Sigmoid colon (tissue), 7 donors: Measurements from ENCODE around the gene FAM110D. TPM values are rescaled to one million over a fixed set of nuclear protein-coding genes. Genes with fewer than 3 reads are reported as not detected.

Experiments
- DNase-seq: peaks from one replicate; pipeline ENCODE4 v3.0.0-alpha.2; 2019
- H3K27ac ChIP-seq, 4 donors: fragments of 200-600 bp; sonication (generic); one replicate each; pipeline ENCODE4 v1.5.1; 2016 to 2019; ENCODE audit warnings: mild to moderate bottlenecking in 1 of 4
- H3K27me3 ChIP-seq, 3 donors: fragments of 200-600 bp; sonication (generic); one replicate each; pipeline ENCODE4 v1.5.1; 2019; ENCODE audit warnings: mild to moderate bottlenecking in 1 of 3
- H3K36me3 ChIP-seq, 4 donors: fragments of 200-600 bp; sonication (generic); one replicate each; pipeline ENCODE4 v1.5.1; 2016 to 2019
- H3K4me1 ChIP-seq, 4 donors: fragments of 200-600 bp; sonication (generic); one replicate each; pipeline ENCODE4 v1.5.1; 2017 to 2019
- H3K4me3 ChIP-seq, 4 donors: fragments of 200-600 bp; sonication (generic); one replicate each; pipeline ENCODE4 v1.5.1; 2017 to 2019; ENCODE audit warnings: mild to moderate bottlenecking in 2 of 4, moderate library complexity in 1 of 4
- H3K9me3 ChIP-seq, 4 donors: fragments of 200-600 bp in 3 of 4; sonication (generic) in 3 of 4; one replicate each; pipeline versions ENCODE4 v1.5.1 to v1.6.1; 2013 to 2019
- EP300 ChIP-seq, 4 donors: sonication (generic); formaldehyde crosslinking; IDR thresholded peaks; one replicate each; pipeline ENCODE4 v1.6.1; 2017; ENCODE audit warnings: antibody characterized with exemption in 4 of 4
- POLR2A ChIP-seq, 2 donors: fragments of 450-650 bp; IDR thresholded peaks; one replicate each; pipeline ENCODE4 v1.6.1; 2016; ENCODE audit warnings: antibody characterized with exemption in 2 of 2, mild to moderate bottlenecking in 2 of 2, moderate library complexity in 2 of 2
- POLR2AphosphoS5 ChIP-seq, 4 donors: sonication (generic); formaldehyde crosslinking; IDR thresholded peaks; one replicate each; pipeline ENCODE4 v1.6.1; 2017; ENCODE audit warnings: antibody characterized with exemption in 4 of 4
- WGBS, 2 donors: extraction: QIAGEN DNeasy Blood & Tissue Kit; methylation state at CpG; one replicate each; pipeline ENCODE4 v1.1.7; 2013; 5-methylcytosine and 5-hydroxymethylcytosine counted together
- intact Hi-C: fragments of 100-400 bp; cut with DNase I; formaldehyde crosslinking; loops from one replicate; pipeline ENCODE4 v1.15.1; 2023
- polyA plus RNA-seq, 3 donors: library from polyadenylated mRNA; stranded (reverse); fragments of 200-250 nt; gene quantifications; one replicate each; pipeline ENCODE4 v1.2.3, GENCODE V29; 2013
- total RNA-seq, 4 donors: library from RNA; depleted of rRNA; stranded (reverse); fragments of >200 nt; gene quantifications; one replicate each; pipeline ENCODE4 v1.1.0, GENCODE V29; 2016
- TF ChIP-seq, protein P1 (sequence below), 4 experiments: fragments of 450-650 bp in 3 of 4; fragments of 200-600 bp in 1 of 4; IDR thresholded peaks; one replicate each; pipeline ENCODE4 v1.5.1; 2016 to 2019; ENCODE audit warnings: antibody characterized with exemption in 4 of 4, mild to moderate bottlenecking in 3 of 4, moderate library complexity in 2 of 4
- donor health status: healthy with polysubstance abuse.
- donor health status: Bipolar disorder and iron deficiency.
- donor health status: healthy.

The FAM110D gene
- total and polyA plus RNA-seq, 7 donors = 0.60 to 4.2 (median 1.1) TPM; not detected in 1

- Histone ChIP-seq H3K27ac (no peak overlapping the region), H3K4me3 (no peak overlapping the region), H3K36me3 (no peaks in the 10 kb centered on the region), H3K9me3 (no peaks in the 10 kb centered on the region), H3K27me3 (no peaks in the 10 kb centered on the region), H3K4me1 (peaks cover 0 to 10% (median 2%) of the 10 kb centered on the region in 4 donors)
- intact Hi-C loops = no loop called here
- no peak for DNase-seq
- TF ChIP-seq, protein P1, sequence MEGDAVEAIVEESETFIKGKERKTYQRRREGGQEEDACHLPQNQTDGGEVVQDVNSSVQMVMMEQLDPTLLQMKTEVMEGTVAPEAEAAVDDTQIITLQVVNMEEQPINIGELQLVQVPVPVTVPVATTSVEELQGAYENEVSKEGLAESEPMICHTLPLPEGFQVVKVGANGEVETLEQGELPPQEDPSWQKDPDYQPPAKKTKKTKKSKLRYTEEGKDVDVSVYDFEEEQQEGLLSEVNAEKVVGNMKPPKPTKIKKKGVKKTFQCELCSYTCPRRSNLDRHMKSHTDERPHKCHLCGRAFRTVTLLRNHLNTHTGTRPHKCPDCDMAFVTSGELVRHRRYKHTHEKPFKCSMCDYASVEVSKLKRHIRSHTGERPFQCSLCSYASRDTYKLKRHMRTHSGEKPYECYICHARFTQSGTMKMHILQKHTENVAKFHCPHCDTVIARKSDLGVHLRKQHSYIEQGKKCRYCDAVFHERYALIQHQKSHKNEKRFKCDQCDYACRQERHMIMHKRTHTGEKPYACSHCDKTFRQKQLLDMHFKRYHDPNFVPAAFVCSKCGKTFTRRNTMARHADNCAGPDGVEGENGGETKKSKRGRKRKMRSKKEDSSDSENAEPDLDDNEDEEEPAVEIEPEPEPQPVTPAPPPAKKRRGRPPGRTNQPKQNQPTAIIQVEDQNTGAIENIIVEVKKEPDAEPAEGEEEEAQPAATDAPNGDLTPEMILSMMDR (IDR thresholded peaks at IDR 0.05) = no peak
- TF ChIP-seq POLR2A (IDR thresholded peaks at IDR 0.05) (no peak), POLR2AphosphoS5 (IDR thresholded peaks at IDR 0.05) (no peak), EP300 (IDR thresholded peaks at IDR 0.05) (no peak)
- 52 to 73% methylated on average over 5 of the region's 5 CpGs for WGBS, 2 donors
These were observed 26.6 kb upstream of the FAM110D start for GRCh38 chr1:26132128-26132833.

DNA sequence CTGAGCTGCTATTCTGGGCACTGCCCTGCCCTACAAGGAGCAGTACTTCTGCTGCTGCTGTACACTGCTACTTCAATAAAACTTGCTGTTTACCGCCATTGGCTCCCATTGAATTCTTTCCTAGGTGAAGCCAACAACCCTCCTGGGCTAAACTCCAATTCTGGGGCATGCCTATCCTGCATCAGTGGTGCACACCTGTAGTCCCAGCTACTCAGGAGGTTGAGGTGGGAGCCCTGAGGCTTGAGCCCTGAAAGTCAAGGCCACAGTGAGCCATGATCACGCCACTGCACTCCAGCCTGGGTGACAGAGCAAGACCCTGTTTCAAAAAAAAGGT lies 26.1 kb upstream of the FAM110D start:
- DNase-seq = no peak
- no peaks in the 10 kb centered on the region for H3K36me3 ChIP-seq
- no peak overlapping the region for H3K4me3 ChIP-seq
- peaks cover 0 to 6% (median under 1%) of the 10 kb centered on the region in 4 donors for H3K4me1 ChIP-seq
- no peaks in the 10 kb centered on the region for H3K27me3 ChIP-seq
- intact Hi-C loops = no loop called here
- no peaks in the 10 kb centered on the region for H3K9me3 ChIP-seq
- 81 to 90% methylated on average over 2 of the region's 2 CpGs for WGBS, 2 donors
- H3K27ac ChIP-seq = no peak overlapping the region
- TF ChIP-seq POLR2AphosphoS5 (IDR thresholded peaks at IDR 0.05) (no peak), POLR2A (IDR thresholded peaks at IDR 0.05) (no peak), EP300 (IDR thresholded peaks at IDR 0.05) (no peak)
- TF ChIP-seq, protein P1 (IDR thresholded peaks at IDR 0.05) = no peak

GRCh38 chr1:26134466-26134865 lies 24.4 kb upstream of the FAM110D start:
- WGBS, 2 donors = 87 to 94% methylated on average over 3 of the region's 3 CpGs
- intact Hi-C loops = no loop called here
- H3K4me1 ChIP-seq = no peaks in the 10 kb centered on the region
- no peaks in the 10 kb centered on the region for H3K9me3 ChIP-seq
- no peak overlapping the region for H3K27ac ChIP-seq
- H3K4me3 ChIP-seq = no peak overlapping the region
- no peaks in the 10 kb centered on the region for H3K27me3 ChIP-seq
- H3K36me3 ChIP-seq = no peaks in the 10 kb centered on the region
- TF ChIP-seq POLR2A (IDR thresholded peaks at IDR 0.05) = no peak
- TF ChIP-seq EP300 (IDR thresholded peaks at IDR 0.05) = no peak
- TF ChIP-seq POLR2AphosphoS5 (IDR thresholded peaks at IDR 0.05) = no peak
- TF ChIP-seq, protein P1 (IDR thresholded peaks at IDR 0.05) = no peak
- DNase-seq = no peak

DNA sequence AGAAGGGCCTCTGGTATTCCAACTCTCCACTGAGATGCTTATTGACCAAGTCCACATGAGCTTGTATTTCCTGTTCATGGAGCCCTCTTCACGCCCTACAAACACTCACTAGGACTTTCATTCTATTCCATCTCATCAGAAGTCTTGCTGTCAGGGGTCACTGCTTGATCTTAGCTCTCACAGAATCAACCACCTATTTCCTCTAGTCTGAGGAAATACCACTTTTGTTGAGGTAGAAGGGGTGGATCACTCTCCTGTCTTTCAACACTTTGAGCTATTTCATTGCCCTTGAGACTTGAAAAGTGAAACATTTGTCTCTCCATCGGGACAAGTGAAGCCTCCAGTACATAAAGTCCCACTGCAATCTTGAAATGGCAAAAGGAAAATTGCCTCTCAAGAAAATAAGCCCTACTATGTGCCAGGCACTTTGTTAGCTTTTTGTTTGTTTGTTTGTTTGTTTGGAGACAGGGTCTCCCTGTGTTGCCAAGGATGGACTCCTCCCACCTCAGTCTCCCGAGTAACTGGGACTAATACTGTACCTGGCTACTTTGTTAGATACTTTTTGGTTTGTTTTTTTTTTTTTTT lies 19.8 kb upstream of the FAM110D start:
- H3K4me1 ChIP-seq = no peaks in the 10 kb centered on the region
- no peak for DNase-seq
- H3K4me3 ChIP-seq = no peak overlapping the region
- intact Hi-C loops = no loop called here
- WGBS, 2 donors = 67 to 72% methylated on average over 3 of the region's 3 CpGs
- TF ChIP-seq POLR2AphosphoS5 (IDR thresholded peaks at IDR 0.05) (no peak), POLR2A (IDR thresholded peaks at IDR 0.05) (no peak), EP300 (IDR thresholded peaks at IDR 0.05) (no peak)
- TF ChIP-seq, protein P1 (IDR thresholded peaks at IDR 0.05) = no peak
- H3K36me3 ChIP-seq = no peaks in the 10 kb centered on the region
- no peaks in the 10 kb centered on the region for H3K9me3 ChIP-seq
- H3K27ac ChIP-seq = no peak overlapping the region
- no peaks in the 10 kb centered on the region for H3K27me3 ChIP-seq
